ENCODE results near the gene KMT2E.

KMT2E gene

GRCh38 chr7:105125745-105126144, 111.7 kb downstream of the KMT2E start:
- Histone ChIP-seq H2BK12ac (ENCODE audit: low read length) (no peak overlapping the region), H2BK5ac (ENCODE audit: low read depth, low read length, poor library complexity) (no peak overlapping the region), H4K91ac (ENCODE audit: low read depth, low read length) (no peak overlapping the region), H3K79me2 (ENCODE audit: control insufficient read depth, insufficient read depth, low read length, poor library complexity) (no peaks in the 10 kb centered on the region), H2BK120ac (ENCODE audit: insufficient read depth, low read length, poor library complexity) (no peak overlapping the region), H3K9me3 (ENCODE audit: insufficient read depth, low read depth, low read length) (peaks cover 2% of the 10 kb centered on the region), H3K9ac (ENCODE audit: low read length) (no peak overlapping the region), H2AK5ac (ENCODE audit: low read length) (no peak overlapping the region), H4K12ac (ENCODE audit: low read depth, low read length) (no peak overlapping the region), H3K4me2 (ENCODE audit: low read length) (no peak overlapping the region), H2AFZ (ENCODE audit: insufficient read depth, low read length, poor library complexity) (no peak overlapping the region), H3K27ac (ENCODE audit: low read depth, low read length) (no peak overlapping the region), H3K23ac (ENCODE audit: low read length) (no peak overlapping the region), H3K36me3 (ENCODE audit: control insufficient read depth in 1 of 2, insufficient read depth in 2 of 2, low read length in 2 of 2) (peaks cover 5% of the 10 kb centered on the region in 2 experiments), H3K4ac (ENCODE audit: low read depth, low read length) (no peak overlapping the region), H3K18ac (ENCODE audit: low read length) (no peak overlapping the region), H4K8ac (ENCODE audit: low read depth, low read length) (no peak overlapping the region), H3K79me1 (ENCODE audit: low read length) (no peaks in the 10 kb centered on the region), H3K4me1 (ENCODE audit: control insufficient read depth in 1 of 2, insufficient read depth in 2 of 2, low read length in 2 of 2) (no peaks in the 10 kb centered on the region), H3K27me3 (ENCODE audit: insufficient read depth, low read length) (no peaks in the 10 kb centered on the region), H3K14ac (ENCODE audit: low read length) (no peak overlapping the region), H3K4me3 (ENCODE audit: low read depth, low read length) (no peak overlapping the region)
- no CpG with 5 or more reads among the region's 12 CpGs for WGBS (ENCODE audit: extremely low coverage, insufficient coverage, insufficient read length)
- DNase-seq: no peak

DNA sequence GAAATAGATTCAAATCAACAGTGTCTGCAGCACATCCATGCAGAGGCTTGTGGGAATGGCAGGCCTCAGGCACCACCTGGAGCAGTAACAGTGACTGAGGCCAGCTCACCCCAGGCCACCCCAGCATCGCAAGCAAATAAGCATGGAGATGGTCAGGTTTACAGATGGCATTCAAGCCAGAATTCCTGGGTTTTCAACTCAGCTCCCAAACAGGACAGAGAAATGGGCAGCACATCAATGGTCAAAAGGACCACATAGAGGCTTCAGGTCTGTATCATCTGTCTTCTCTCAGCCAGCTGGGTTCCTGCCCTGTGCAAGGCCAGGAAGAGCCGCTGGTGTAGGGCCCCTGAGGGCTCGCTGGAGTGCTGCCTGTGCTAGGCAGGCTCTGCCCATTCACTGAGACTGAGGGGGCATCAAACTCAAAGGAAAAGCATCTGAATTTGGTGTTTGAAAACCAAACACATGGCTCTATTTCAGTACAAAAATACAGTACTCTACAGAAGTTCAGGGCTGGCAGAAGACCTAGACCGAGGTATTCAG, 112.5 kb downstream of the KMT2E start:
- Histone ChIP-seq H3K79me1 (ENCODE audit: low read length) (no peaks in the 10 kb centered on the region), H2BK120ac (ENCODE audit: insufficient read depth, low read length, poor library complexity) (no peak overlapping the region), H3K27me3 (ENCODE audit: insufficient read depth, low read length) (no peaks in the 10 kb centered on the region), H2BK5ac (ENCODE audit: low read depth, low read length, poor library complexity) (no peak overlapping the region), H2AK5ac (ENCODE audit: low read length) (no peak overlapping the region), H3K9ac (ENCODE audit: low read length) (no peak overlapping the region), H3K23ac (ENCODE audit: low read length) (no peak overlapping the region), H3K4me3 (ENCODE audit: low read depth, low read length) (no peak overlapping the region), H3K9me3 (ENCODE audit: insufficient read depth, low read depth, low read length) (peaks cover 2% of the 10 kb centered on the region), H4K91ac (ENCODE audit: low read depth, low read length) (no peak overlapping the region), H4K8ac (ENCODE audit: low read depth, low read length) (no peak overlapping the region), H3K4ac (ENCODE audit: low read depth, low read length) (no peak overlapping the region), H3K14ac (ENCODE audit: low read length) (no peak overlapping the region), H4K12ac (ENCODE audit: low read depth, low read length) (no peak overlapping the region), H3K18ac (ENCODE audit: low read length) (no peak overlapping the region), H3K4me2 (ENCODE audit: low read length) (no peak overlapping the region), H3K79me2 (ENCODE audit: control insufficient read depth, insufficient read depth, low read length, poor library complexity) (no peaks in the 10 kb centered on the region), H2AFZ (ENCODE audit: insufficient read depth, low read length, poor library complexity) (no peak overlapping the region), H3K4me1 (ENCODE audit: control insufficient read depth in 1 of 2, insufficient read depth in 2 of 2, low read length in 2 of 2) (no peaks in the 10 kb centered on the region), H3K27ac (ENCODE audit: low read depth, low read length) (no peak overlapping the region), H2BK12ac (ENCODE audit: low read length) (no peak overlapping the region), H3K36me3 (ENCODE audit: control insufficient read depth in 1 of 2, insufficient read depth in 2 of 2, low read length in 2 of 2) (peaks cover 5% of the 10 kb centered on the region in 2 experiments)
- DNase-seq: no peak
- WGBS (ENCODE audit: extremely low coverage, insufficient coverage, insufficient read length): no CpG with 5 or more reads among the region's 4 CpGs

DNA sequence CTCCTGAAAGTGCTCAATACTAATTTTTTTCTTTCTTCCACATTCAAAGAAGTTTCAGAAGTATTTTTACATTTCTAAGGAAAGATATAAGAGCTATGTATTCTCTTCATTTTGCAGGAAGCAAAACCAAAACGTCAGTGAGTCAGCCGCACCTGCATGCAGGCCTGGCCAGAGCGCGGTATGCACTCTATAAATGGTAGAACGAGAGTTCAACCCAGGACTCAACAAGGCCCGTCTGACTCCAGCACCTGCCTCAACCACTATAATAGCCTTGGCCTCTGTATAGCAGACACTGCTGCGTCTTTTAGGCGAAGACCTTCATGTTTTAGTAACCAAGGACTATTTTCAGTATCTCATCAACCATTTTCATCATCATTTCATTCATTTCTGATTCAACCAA, 113.2 kb downstream of the KMT2E start:
- no peak overlapping the region for H2BK12ac ChIP-seq (ENCODE audit: low read length)
- no peak overlapping the region for H3K9ac ChIP-seq (ENCODE audit: low read length)
- no peak overlapping the region for H2BK5ac ChIP-seq (ENCODE audit: low read depth, low read length, poor library complexity)
- H3K27me3 ChIP-seq (ENCODE audit: insufficient read depth, low read length): no peaks in the 10 kb centered on the region
- H3K4me2 ChIP-seq (ENCODE audit: low read length): no peak overlapping the region
- no peak overlapping the region for H4K91ac ChIP-seq (ENCODE audit: low read depth, low read length)
- no peak overlapping the region for H3K4ac ChIP-seq (ENCODE audit: low read depth, low read length)
- H3K4me3 ChIP-seq (ENCODE audit: low read depth, low read length): no peak overlapping the region
- no peak overlapping the region for H2BK120ac ChIP-seq (ENCODE audit: insufficient read depth, low read length, poor library complexity)
- H3K23ac ChIP-seq (ENCODE audit: low read length): no peak overlapping the region
- WGBS (ENCODE audit: extremely low coverage, insufficient coverage, insufficient read length): no CpG with 5 or more reads among the region's 8 CpGs
- no peaks in the 10 kb centered on the region for H3K79me1 ChIP-seq (ENCODE audit: low read length)
- no peak overlapping the region for H4K12ac ChIP-seq (ENCODE audit: low read depth, low read length)
- H3K14ac ChIP-seq (ENCODE audit: low read length): no peak overlapping the region
- H2AFZ ChIP-seq (ENCODE audit: insufficient read depth, low read length, poor library complexity): no peak overlapping the region
- no peak overlapping the region for H3K27ac ChIP-seq (ENCODE audit: low read depth, low read length)
- DNase-seq: peak; percentile 78 to 81
- H3K36me3 ChIP-seq (ENCODE audit: control insufficient read depth in 1 of 2, insufficient read depth in 2 of 2, low read length in 2 of 2): peaks cover 5 to 8% of the 10 kb centered on the region in 2 experiments
- H4K8ac ChIP-seq (ENCODE audit: low read depth, low read length): no peak overlapping the region
- H3K9me3 ChIP-seq (ENCODE audit: insufficient read depth, low read depth, low read length): peaks cover 2% of the 10 kb centered on the region
- no peak overlapping the region for H3K18ac ChIP-seq (ENCODE audit: low read length)
- H3K4me1 ChIP-seq (ENCODE audit: control insufficient read depth in 1 of 2, insufficient read depth in 2 of 2, low read length in 2 of 2): no peaks in the 10 kb centered on the region
- H3K79me2 ChIP-seq (ENCODE audit: control insufficient read depth, insufficient read depth, low read length, poor library complexity): no peaks in the 10 kb centered on the region
- no peak overlapping the region for H2AK5ac ChIP-seq (ENCODE audit: low read length)

GRCh38 chr7:105130048-105130447, 116.0 kb downstream of the KMT2E start:
- H3K9me3 ChIP-seq (ENCODE audit: insufficient read depth, low read depth, low read length): no peaks in the 10 kb centered on the region
- no peak overlapping the region for H3K9ac ChIP-seq (ENCODE audit: low read length)
- no peak overlapping the region for H3K23ac ChIP-seq (ENCODE audit: low read length)
- no peak overlapping the region for H3K14ac ChIP-seq (ENCODE audit: low read length)
- no peak overlapping the region for H4K8ac ChIP-seq (ENCODE audit: low read depth, low read length)
- no peak overlapping the region for H3K4ac ChIP-seq (ENCODE audit: low read depth, low read length)
- H3K36me3 ChIP-seq (ENCODE audit: control insufficient read depth in 1 of 2, insufficient read depth in 2 of 2, low read length in 2 of 2): peaks cover 9 to 13% of the 10 kb centered on the region in 2 experiments
- H2AK5ac ChIP-seq (ENCODE audit: low read length): no peak overlapping the region
- no peak overlapping the region for H2BK12ac ChIP-seq (ENCODE audit: low read length)
- H4K12ac ChIP-seq (ENCODE audit: low read depth, low read length): no peak overlapping the region
- H2AFZ ChIP-seq (ENCODE audit: insufficient read depth, low read length, poor library complexity): no peak overlapping the region
- no peak overlapping the region for H3K27ac ChIP-seq (ENCODE audit: low read depth, low read length)
- H3K18ac ChIP-seq (ENCODE audit: low read length): no peak overlapping the region
- no peak overlapping the region for H2BK120ac ChIP-seq (ENCODE audit: insufficient read depth, low read length, poor library complexity)
- no CpG with 5 or more reads among the region's 5 CpGs for WGBS (ENCODE audit: extremely low coverage, insufficient coverage, insufficient read length)
- no peak overlapping the region for H4K91ac ChIP-seq (ENCODE audit: low read depth, low read length)
- H3K27me3 ChIP-seq (ENCODE audit: insufficient read depth, low read length): no peaks in the 10 kb centered on the region
- H3K4me1 ChIP-seq (ENCODE audit: control insufficient read depth in 1 of 2, insufficient read depth in 2 of 2, low read length in 2 of 2): no peaks in the 10 kb centered on the region
- no peaks in the 10 kb centered on the region for H3K79me2 ChIP-seq (ENCODE audit: control insufficient read depth, insufficient read depth, low read length, poor library complexity)
- H2BK5ac ChIP-seq (ENCODE audit: low read depth, low read length, poor library complexity): no peak overlapping the region
- no peak overlapping the region for H3K4me3 ChIP-seq (ENCODE audit: low read depth, low read length)
- no peak overlapping the region for H3K4me2 ChIP-seq (ENCODE audit: low read length)
- no peak for DNase-seq
- no peaks in the 10 kb centered on the region for H3K79me1 ChIP-seq (ENCODE audit: low read length)

Data from trophoblast cell (in vitro differentiated cells and primary cell).